ENCODE measurements around the gene HOXD13. TPM values are rescaled to one million over a fixed set of nuclear protein-coding genes. Genes with fewer than 3 reads are reported as not detected.

Gene HOXD13
- total and polyA plus RNA-seq, 2 donors (not counting 3 experiments of a cell fraction or from before 2014, with no cell fraction given), result not detected

DNA sequence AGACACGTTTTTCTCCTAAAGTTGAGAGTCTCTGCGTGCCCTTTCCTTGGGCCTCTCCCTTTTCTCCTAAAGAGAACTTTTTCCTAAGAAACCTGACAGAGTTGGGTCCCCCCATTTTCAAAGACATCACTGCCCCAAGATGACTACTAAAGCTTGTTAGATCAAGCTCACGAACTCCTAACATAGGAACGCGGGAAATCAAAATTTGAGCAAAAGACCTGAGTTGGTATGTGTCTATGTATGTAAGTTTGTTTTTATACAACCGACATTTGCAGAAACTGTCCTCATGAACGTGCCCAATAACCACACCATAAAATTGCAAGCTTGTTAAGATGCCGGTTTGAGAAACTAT lies 1.4 kb downstream of the HOXD13 start:
- no peak for DNase-seq (ENCODE audit: low read depth, low spot score)
- Histone ChIP-seq H4K20me1 (replicated peaks; ENCODE audit: control insufficient read depth, extremely low read depth, insufficient read depth, low read length) (peaks cover 6% of the 10 kb centered on the region), H3K4me2 (ENCODE audit: insufficient read depth, low read length) (no peak overlapping the region), H3K9me3 (replicated peaks; ENCODE audit: control insufficient read depth, insufficient read depth, low read length) (no peaks in the 10 kb centered on the region), H3K36me3 (ENCODE audit: control insufficient read depth in 2 of 2, extremely low read depth in 1 of 2, insufficient read depth in 2 of 2, low read length in 2 of 2) (no peaks in the 10 kb centered on the region), H2AFZ (ENCODE audit: low read depth, low read length) (no peak overlapping the region), H3K9me1 (replicated peaks; ENCODE audit: control insufficient read depth, extremely low read depth, insufficient read depth, low read length) (no peaks in the 10 kb centered on the region), H3K27me3 (ENCODE audit: control insufficient read depth in 2 of 2, insufficient read depth in 2 of 2, low read length in 2 of 2) (peaks cover 87 to 97% of the 10 kb centered on the region in 2 experiments), H3K9ac (replicated peaks; ENCODE audit: extremely low read depth, insufficient read depth, low read length) (no peak overlapping the region), H3K4me1 (ENCODE audit: control insufficient read depth, extremely low read depth, insufficient read depth, low read length) (peaks cover 5% of the 10 kb centered on the region), H3K79me2 (ENCODE audit: control insufficient read depth, insufficient read depth, low read length) (no peaks in the 10 kb centered on the region), H3K27ac (ENCODE audit: insufficient read depth, low read depth, low read length) (no peak overlapping the region), H3K4me3 (replicated peaks in 1 of 3; ENCODE audit: insufficient read depth in 1 of 3, low read depth in 1 of 3, low read length in 3 of 3) (no peak overlapping the region)
- POLR2A ChIA-PET, result no interaction called here
- CTCF ChIA-PET, result interaction anchor here (0.6 to 6.0 kb wide), 7 partner anchors 8 to 843 kb away, joined by 3 to 113 read pairs (median 4); no protein-coding TSS in a partner anchor
- intact Hi-C loops (cut with micrococcal nuclease) (no loop called here), dilution Hi-C loops (cut with MboI; ENCODE audit: extremely low pct_ligation_motif_present, low sequenced_read_pairs) (no loop called here)
- TF ChIP-seq MYC (IDR thresholded peaks at IDR 0.05; ENCODE audit: low read depth, low read length) (no peak), JUN (IDR thresholded peaks at IDR 0.05; ENCODE audit: borderline replicate concordance, insufficient read depth, insufficient read length, low read depth) (no peak), GATA2 (IDR thresholded peaks at IDR 0.05; ENCODE audit: insufficient read depth, insufficient read length, low read depth, low read length) (no peak), POLR2A (IDR thresholded peaks at IDR 0.05; ENCODE audit: low read depth, low read length) (no peak), EZH2 (IDR thresholded peaks at IDR 0.05; ENCODE audit: borderline replicate concordance, low read depth, low read length, severe bottlenecking) (no peak), POLR2AphosphoS5 (IDR thresholded peaks at IDR 0.05; ENCODE audit: insufficient read depth, low read depth, low read length) (no peak), MAX (IDR thresholded peaks at IDR 0.05; ENCODE audit: insufficient read depth, insufficient read length) (no peak), FOS (IDR thresholded peaks at IDR 0.05; ENCODE audit: borderline replicate concordance, insufficient read depth, low read length) (no peak)
- TF ChIP-seq, protein P1, sequence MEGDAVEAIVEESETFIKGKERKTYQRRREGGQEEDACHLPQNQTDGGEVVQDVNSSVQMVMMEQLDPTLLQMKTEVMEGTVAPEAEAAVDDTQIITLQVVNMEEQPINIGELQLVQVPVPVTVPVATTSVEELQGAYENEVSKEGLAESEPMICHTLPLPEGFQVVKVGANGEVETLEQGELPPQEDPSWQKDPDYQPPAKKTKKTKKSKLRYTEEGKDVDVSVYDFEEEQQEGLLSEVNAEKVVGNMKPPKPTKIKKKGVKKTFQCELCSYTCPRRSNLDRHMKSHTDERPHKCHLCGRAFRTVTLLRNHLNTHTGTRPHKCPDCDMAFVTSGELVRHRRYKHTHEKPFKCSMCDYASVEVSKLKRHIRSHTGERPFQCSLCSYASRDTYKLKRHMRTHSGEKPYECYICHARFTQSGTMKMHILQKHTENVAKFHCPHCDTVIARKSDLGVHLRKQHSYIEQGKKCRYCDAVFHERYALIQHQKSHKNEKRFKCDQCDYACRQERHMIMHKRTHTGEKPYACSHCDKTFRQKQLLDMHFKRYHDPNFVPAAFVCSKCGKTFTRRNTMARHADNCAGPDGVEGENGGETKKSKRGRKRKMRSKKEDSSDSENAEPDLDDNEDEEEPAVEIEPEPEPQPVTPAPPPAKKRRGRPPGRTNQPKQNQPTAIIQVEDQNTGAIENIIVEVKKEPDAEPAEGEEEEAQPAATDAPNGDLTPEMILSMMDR (IDR thresholded peaks at IDR 0.05; ENCODE audit: extremely low read depth in 1 of 2, insufficient read depth in 1 of 2, low read depth in 1 of 2, low read length in 2 of 2), result no peak
- BruUV-seq (replicated peaks), result no TSS peak
- no peak for FAIRE-seq
